K562 (cell line): ENCODE data around the gene CNGA1.

Source experiments
- ATF6 ChIP-seq: sonication (generic); formaldehyde crosslinking; IDR thresholded peaks from 2 replicates; pipeline ENCODE4 v1.4.0; 2020; ENCODE audit warnings: mild to moderate bottlenecking, missing genetic modification reagents
- CBX5 ChIP-seq: IDR thresholded peaks from 2 replicates; pipeline ENCODE4 v1.6.1; 2014; ENCODE audit warnings: low read depth, borderline replicate concordance
- E2F6 ChIP-seq, 2 experiments: IDR thresholded peaks; 2 replicates each; pipeline ENCODE4 v1.6.1; 2011; ENCODE audit warnings: borderline replicate concordance in 1 of 2, control low read depth in 1 of 2, low read depth in 1 of 2, low read length in 1 of 2, mild to moderate bottlenecking in 1 of 2, mixed read lengths in 1 of 2, moderate library complexity in 1 of 2; ENCODE audit not compliant: insufficient read depth in 1 of 2, insufficient read length in 1 of 2, poor library complexity in 1 of 2, severe bottlenecking in 1 of 2; ENCODE audit errors: extremely low read depth in 1 of 2
- FOXK2 ChIP-seq, 2 experiments: fragments of 450-650 bp; IDR thresholded peaks in 1 of 2; conservative IDR thresholded peaks in 1 of 2; 2 replicates each; pipeline ENCODE4 v1.6.1; 2016; ENCODE audit warnings: low read depth in 2 of 2, mild to moderate bottlenecking in 1 of 2
- HDAC6 ChIP-seq: IDR thresholded peaks from 2 replicates; pipeline ENCODE4 v1.6.1; 2012; ENCODE audit warnings: low read depth, mild to moderate bottlenecking, control low read depth, inconsistent platforms, low read length, moderate library complexity
- MYBL2 ChIP-seq, 2 experiments: fragments of 450-650 bp in 1 of 2; sonication (generic) in 1 of 2; formaldehyde crosslinking in 1 of 2; IDR thresholded peaks; 2 replicates each; pipeline versions ENCODE4 v1.6.1 to v1.8.1; 2017 to 2022; ENCODE audit warnings: borderline replicate concordance in 1 of 2, inconsistent platforms in 1 of 2, low read depth in 1 of 2, mild to moderate bottlenecking in 1 of 2, missing genetic modification reagents in 1 of 2, moderate library complexity in 1 of 2
- POLR2AphosphoS5 ChIP-seq: IDR thresholded peaks from 2 replicates; pipeline ENCODE4 v1.6.1; 2011; ENCODE audit warnings: mild to moderate bottlenecking, low read depth, low read length, moderate library complexity; ENCODE audit not compliant: control insufficient read depth, insufficient read depth
- RBM39 ChIP-seq: fragments of 200-400 bp; formaldehyde crosslinking; optimal IDR thresholded peaks from 2 replicates; pipeline ENCODE3; 2018; ENCODE audit warnings: low read depth, low read length
- RCOR1 ChIP-seq, 2 experiments: IDR thresholded peaks; 2 replicates each; pipeline ENCODE4 v1.6.1; 2012; ENCODE audit warnings: low read depth in 2 of 2, low read length in 2 of 2, borderline replicate concordance in 1 of 2, improper control_type of control experiment in 1 of 2
- ZBTB17 ChIP-seq: fragments of 450-650 bp; formaldehyde crosslinking; IDR thresholded peaks from 2 replicates; pipeline ENCODE4 v1.4.0; 2020; ENCODE audit warnings: mild to moderate bottlenecking
- TF ChIP-seq, protein P1 (sequence below), 3 experiments: IDR thresholded peaks in 2 of 3; conservative IDR thresholded peaks in 1 of 3; 2 replicates each; pipeline ENCODE4 v1.5.1; 2011 to 2012; ENCODE audit warnings: low read length in 3 of 3, mild to moderate bottlenecking in 3 of 3, control low read depth in 2 of 3, improper control_type of control experiment in 1 of 3, inconsistent platforms in 1 of 3, low read depth in 1 of 3, mixed read lengths in 1 of 3, moderate library complexity in 1 of 3; ENCODE audit not compliant: insufficient read depth in 2 of 3

DNA sequence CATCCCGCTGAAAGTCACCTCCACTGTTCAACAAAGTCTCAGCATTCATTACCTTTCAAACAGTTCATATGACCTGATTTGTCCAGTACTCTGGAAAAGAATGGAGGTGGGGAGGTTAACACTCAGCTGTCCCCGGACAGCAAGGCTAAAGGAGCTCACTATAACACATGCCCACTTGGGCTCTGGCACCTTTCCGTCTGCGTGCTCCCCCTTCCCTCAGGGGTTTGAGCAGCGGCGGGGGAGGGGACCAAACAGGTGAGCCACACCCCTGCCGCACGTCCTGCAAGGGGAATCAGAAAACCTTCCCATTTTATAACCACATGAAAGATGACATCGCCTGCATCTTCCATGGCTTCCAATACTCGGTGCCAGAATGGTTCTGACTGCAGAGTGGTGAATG, 62.2 kb downstream of the CNGA1 start:
- TF ChIP-seq E2F6 (IDR thresholded peaks at IDR 0.05; ENCODE audit: borderline replicate concordance in 1 of 2, extremely low read depth in 1 of 2, insufficient read depth in 1 of 2, insufficient read length in 1 of 2, low read depth in 1 of 2, low read length in 1 of 2, poor library complexity in 1 of 2, severe bottlenecking in 1 of 2) (no peak), RCOR1 (IDR thresholded peaks at IDR 0.05; ENCODE audit: borderline replicate concordance in 1 of 2, low read depth in 2 of 2, low read length in 2 of 2) (no peak), MYBL2 (IDR thresholded peaks at IDR 0.05; ENCODE audit: low read depth) (no peak), MYBL2 (CRISPR knock-in tag; IDR thresholded peaks at IDR 0.05; ENCODE audit: borderline replicate concordance) (no peak), CBX5 (no peak), POLR2AphosphoS5 (no peak), ATF6 (CRISPR knock-in tag) (no peak), FOXK2 (conservative IDR thresholded peaks at IDR 0.05 in 1 of 2, IDR thresholded peaks at IDR 0.05 in 1 of 2; ENCODE audit: low read depth in 2 of 2) (no peak), ZBTB17 (no peak), HDAC6 (no peak), RBM39 (no peak)
- TF ChIP-seq, protein P1, sequence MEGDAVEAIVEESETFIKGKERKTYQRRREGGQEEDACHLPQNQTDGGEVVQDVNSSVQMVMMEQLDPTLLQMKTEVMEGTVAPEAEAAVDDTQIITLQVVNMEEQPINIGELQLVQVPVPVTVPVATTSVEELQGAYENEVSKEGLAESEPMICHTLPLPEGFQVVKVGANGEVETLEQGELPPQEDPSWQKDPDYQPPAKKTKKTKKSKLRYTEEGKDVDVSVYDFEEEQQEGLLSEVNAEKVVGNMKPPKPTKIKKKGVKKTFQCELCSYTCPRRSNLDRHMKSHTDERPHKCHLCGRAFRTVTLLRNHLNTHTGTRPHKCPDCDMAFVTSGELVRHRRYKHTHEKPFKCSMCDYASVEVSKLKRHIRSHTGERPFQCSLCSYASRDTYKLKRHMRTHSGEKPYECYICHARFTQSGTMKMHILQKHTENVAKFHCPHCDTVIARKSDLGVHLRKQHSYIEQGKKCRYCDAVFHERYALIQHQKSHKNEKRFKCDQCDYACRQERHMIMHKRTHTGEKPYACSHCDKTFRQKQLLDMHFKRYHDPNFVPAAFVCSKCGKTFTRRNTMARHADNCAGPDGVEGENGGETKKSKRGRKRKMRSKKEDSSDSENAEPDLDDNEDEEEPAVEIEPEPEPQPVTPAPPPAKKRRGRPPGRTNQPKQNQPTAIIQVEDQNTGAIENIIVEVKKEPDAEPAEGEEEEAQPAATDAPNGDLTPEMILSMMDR (IDR thresholded peaks at IDR 0.05 in 2 of 3, conservative IDR thresholded peaks at IDR 0.05 in 1 of 3; ENCODE audit: insufficient read depth in 2 of 3, low read depth in 1 of 3, low read length in 3 of 3), result no peak
